GM18526 (cell line): ENCODE data around the gene DOCK9.

Source experiments
- POLR2A ChIP-seq: IDR thresholded peaks from 3 replicates; pipeline ENCODE4 v1.6.1; 2011; ENCODE audit not compliant: insufficient read length; ENCODE audit errors: extremely low read depth

The DOCK9 gene

GRCh38 chr13:98774776-98775175, 203.1 kb downstream of the DOCK9 start:
- TF ChIP-seq POLR2A, result no peak

GRCh38 chr13:98773921-98774320, 203.9 kb downstream of the DOCK9 start:
- no peak for TF ChIP-seq POLR2A

GRCh38 chr13:98772794-98773452, 204.9 kb downstream of the DOCK9 start:
- no peak for TF ChIP-seq POLR2A

- no peak for TF ChIP-seq POLR2A
Measured at GRCh38 chr13:98771838-98772611, 205.8 kb downstream of the DOCK9 start.

- no peak for TF ChIP-seq POLR2A
Measured at GRCh38 chr13:98769736-98770135, 208.1 kb downstream of the DOCK9 start.

- no peak for TF ChIP-seq POLR2A
Measured at GRCh38 chr13:98768522-98768921, 209.3 kb downstream of the DOCK9 start.

- TF ChIP-seq POLR2A, result no peak
Measured at GRCh38 chr13:98766697-98767096, 211.2 kb downstream of the DOCK9 start.

GRCh38 chr13:98765996-98766519, 211.8 kb downstream of the DOCK9 start:
- TF ChIP-seq POLR2A, result no peak

GRCh38 chr13:98761986-98762616, 215.8 kb downstream of the DOCK9 start:
- TF ChIP-seq POLR2A, result no peak

GRCh38 chr13:98761126-98761985, 216.5 kb downstream of the DOCK9 start:
- no peak for TF ChIP-seq POLR2A

- no peak for TF ChIP-seq POLR2A
Measured at GRCh38 chr13:98755729-98756128, 222.1 kb downstream of the DOCK9 start.

GRCh38 chr13:98755116-98755515, 222.7 kb downstream of the DOCK9 start:
- TF ChIP-seq POLR2A, result no peak

- TF ChIP-seq POLR2A, result no peak
Measured at GRCh38 chr13:98752467-98753290, 225.2 kb downstream of the DOCK9 start, which contains the start of gene SLC15A1. SLC15A1 (minus strand) TSS chr13:98752672; CDS start chr13:98752598, 74 bp downstream.

GRCh38 chr13:98751861-98752466, 225.9 kb downstream of the DOCK9 start:
- no peak for TF ChIP-seq POLR2A
